B cell (primary cell): ENCODE results near the gene WDR1. TPM values are rescaled to one million over a fixed set of nuclear protein-coding genes. Genes with fewer than 3 reads are reported as not detected.

Experiments used
- ATAC-seq: fragments of 200-7000 bp; cut with Tn5 transposase; one replicate; pipeline ENCODE4 v1.10.0; 2021; ENCODE audit warnings: low read depth, mild to moderate bottlenecking, moderate number of reproducible peaks, moderate library complexity
- CTCF ChIA-PET: fragments of 350-600 bp; sonication (Branson Sonifier 250); formaldehyde crosslinking; loops from one replicate; lab custom pipeline; 2021; ENCODE audit warnings: antibody characterized with exemption, inconsistent platforms; lab: Charles Lee
- POLR2A ChIA-PET: fragments of 350-600 bp; sonication (Branson Sonifier 250); formaldehyde crosslinking; loops from one replicate; lab custom pipeline; 2021; ENCODE audit warnings: antibody characterized with exemption; lab: Charles Lee
- DNase-seq: peaks from one replicate; pipeline ENCODE4 v3.0.0; 2013
- H2AFZ ChIP-seq: 2 replicates; pipeline ENCODE4 v1.6.1; 2012; ENCODE audit warnings: mild to moderate bottlenecking, low read depth, low read length; ENCODE audit not compliant: insufficient read depth, poor library complexity, severe bottlenecking
- H3K27ac ChIP-seq, 2 donors: 1 replicate in 1 of 2; 2 replicates in 1 of 2; pipeline ENCODE4 v1.5.1; 2012 to 2013; ENCODE audit warnings: low read length in 2 of 2, mild to moderate bottlenecking in 2 of 2, moderate library complexity in 1 of 2
- H3K27me3 ChIP-seq, 4 experiments: fragments of 200-600 bp in 1 of 4; sonication (generic) in 1 of 4; replicated peaks in 1 of 4; 1 replicate in 2 of 4; 2 replicates in 2 of 4; pipeline versions ENCODE4 v1.6.1 to v1.7.0; 2013 to 2016; ENCODE audit warnings: low read length in 3 of 4, mild to moderate bottlenecking in 2 of 4, mixed read lengths in 1 of 4, moderate library complexity in 1 of 4; ENCODE audit not compliant: insufficient read depth in 4 of 4, control insufficient read depth in 3 of 4; ENCODE audit errors: control extremely low read depth in 1 of 4
- H3K36me3 ChIP-seq, 2 experiments: replicated peaks in 1 of 2; 1 replicate in 1 of 2; 2 replicates in 1 of 2; pipeline versions ENCODE4 v1.6.1 to v1.7.1; 2013; ENCODE audit warnings: low read length in 1 of 2; ENCODE audit not compliant: insufficient read depth in 2 of 2, control insufficient read depth in 1 of 2; ENCODE audit errors: control extremely low read depth in 1 of 2, extremely low read depth in 1 of 2
- H3K4me1 ChIP-seq, 2 donors: fragments of 200-600 bp in 1 of 2; sonication (generic) in 1 of 2; 1 replicate in 1 of 2; 2 replicates in 1 of 2; pipeline versions ENCODE4 v1.5.1 to v1.6.1; 2013 to 2017; ENCODE audit warnings: low read length in 2 of 2; ENCODE audit not compliant: control insufficient read depth in 2 of 2, insufficient read depth in 2 of 2
- H3K4me2 ChIP-seq: replicated peaks from 2 replicates; pipeline ENCODE3; 2012; ENCODE audit warnings: mild to moderate bottlenecking, low read depth, low read length; ENCODE audit not compliant: poor library complexity, severe bottlenecking
- H3K4me3 ChIP-seq, 5 experiments: fragments of 200-600 bp in 1 of 5; sonication (generic) in 1 of 5; 1 replicate in 3 of 5; 2 replicates in 2 of 5; pipeline versions ENCODE4 v1.5.1 to v1.7.0; 2011 to 2016; ENCODE audit warnings: low read length in 4 of 5, mild to moderate bottlenecking in 4 of 5, low read depth in 2 of 5, control low read depth in 1 of 5, moderate library complexity in 1 of 5; ENCODE audit not compliant: insufficient read depth in 1 of 5; ENCODE audit errors: control extremely low read depth in 1 of 5, extremely low read depth in 1 of 5
- H3K79me2 ChIP-seq: fragments of 200-600 bp; sonication (generic); one replicate; pipeline ENCODE4 v1.6.0; 2016; ENCODE audit warnings: low read length; ENCODE audit not compliant: control insufficient read depth, insufficient read depth
- H3K9ac ChIP-seq: fragments of 200-600 bp; sonication (generic); 2 replicates; pipeline ENCODE4 v1.6.1; 2017; ENCODE audit warnings: mild to moderate bottlenecking, low read length, moderate library complexity
- H3K9me3 ChIP-seq, 3 donors: one replicate each; pipeline versions ENCODE4 v1.6.1 to v1.7.1; 2013; ENCODE audit warnings: low read length in 2 of 3; ENCODE audit not compliant: control insufficient read depth in 2 of 3, insufficient read depth in 1 of 3; ENCODE audit errors: control extremely low read depth in 1 of 3
- H4K20me1 ChIP-seq: 2 replicates; pipeline ENCODE4 v1.6.0; 2012; ENCODE audit warnings: mild to moderate bottlenecking, low read length; ENCODE audit not compliant: insufficient read depth, control insufficient read depth, poor library complexity, severe bottlenecking
- H3K27ac Mint-ChIP-seq: one replicate; pipeline ENCODE4 v1.8.0; 2021; ENCODE audit warnings: mixed read lengths
- H3K27me3 Mint-ChIP-seq: one replicate; pipeline ENCODE4 v1.8.0; 2021; ENCODE audit warnings: mixed read lengths
- H3K4me1 Mint-ChIP-seq: one replicate; pipeline ENCODE4 v1.8.0; 2021; ENCODE audit warnings: mixed read lengths
- H3K4me3 Mint-ChIP-seq: one replicate; pipeline ENCODE4 v1.8.0; 2021; ENCODE audit warnings: mixed read lengths
- H3K9me3 Mint-ChIP-seq: one replicate; pipeline ENCODE4 v1.8.0; 2022; ENCODE audit warnings: mixed read lengths; ENCODE audit not compliant: insufficient read depth
- CTCF ChIP-seq: fragments of 200-600 bp; IDR thresholded peaks from one replicate; pipeline ENCODE4 v1.8.0; 2022; ENCODE audit warnings: antibody characterized with exemption, mild to moderate bottlenecking
- EZH2 ChIP-seq: IDR thresholded peaks from 2 replicates; pipeline ENCODE4 v1.6.1; 2012; ENCODE audit warnings: borderline replicate concordance, low read depth, mild to moderate bottlenecking, moderate library complexity, low read length; ENCODE audit not compliant: insufficient read depth, poor library complexity, severe bottlenecking
- WGBS: methylation state at CpG from one replicate; pipeline ENCODE4 v1.1.5; 2013; ENCODE audit warnings: missing lambda C conversion rate; ENCODE audit not compliant: insufficient coverage; 5-methylcytosine and 5-hydroxymethylcytosine counted together
- intact Hi-C: fragments of 100-400 bp; cut with micrococcal nuclease; formaldehyde crosslinking; loops from one replicate; pipeline ENCODE4 v1.10.0; 2022
- polyA plus RNA-seq: library from polyadenylated mRNA; depleted of rRNA; stranded (reverse); fragments of >200 nt; gene quantifications from 2 replicates; pipeline ENCODE4 v1.2.3, GENCODE V29; 2012
- total RNA-seq, 2 donors: library from RNA; stranded (reverse); fragments of 120-200 nt in 1 of 2; gene quantifications; 1 replicate in 1 of 2; 2 replicates in 1 of 2; pipeline versions ENCODE4 v1.2.3 to v1.2.4, GENCODE V29; 2013 to 2022

Gene WDR1
- total and polyA plus RNA-seq, 2 donors (not counting 1 experiment from before 2014, with no cell fraction given), result 134 to 217 TPM

GRCh38 chr4:10118048-10119004 is 1.7 kb upstream of the WDR1 start:
- Histone ChIP-seq H3K79me2 (peaks cover 33% of the 10 kb centered on the region), H3K4me1 (peaks cover 27 to 43% of the 10 kb centered on the region in 2 donors), H3K27me3 (no peaks in the 10 kb centered on the region), H3K4me2 (peak overlapping the region; percentile 85), H3K36me3 (peaks cover 0 to 22% of the 10 kb centered on the region in 2 experiments), H3K9me3 (no peaks in the 10 kb centered on the region), H2AFZ (no peak overlapping the region), H3K9ac (peak overlapping the region; percentile 88), H4K20me1 (peaks cover 27% of the 10 kb centered on the region), H3K4me3 (peak overlapping the region in 4 of 5 experiments; percentile 74 to 90 (median 80)), H3K27ac (peak overlapping the region; percentile 98)
- Mint-ChIP-seq H3K27me3 (peaks cover 7% of the 10 kb centered on the region), H3K27ac (peak overlapping the region; percentile 96), H3K9me3 (no peaks in the 10 kb centered on the region), H3K4me1 (peaks cover 48% of the 10 kb centered on the region), H3K4me3 (peak overlapping the region; percentile 90)
- intact Hi-C loops, result loop anchor here (5.0 kb wide), 1 partner anchor 1354 kb away; no protein-coding TSS in a partner anchor
- ATAC-seq (no peak), DNase-seq (peak; percentile 43)
- WGBS, result 71% methylated on average over 17 of the region's 21 CpGs
- TF ChIP-seq EZH2, result no peak
- no peak for TF ChIP-seq CTCF
- ChIA-PET POLR2A (interaction anchor here (0.6 to 2.6 kb wide), 6 partner anchors 11 to 343 kb away, joined by 3 to 14 read pairs (median 6); partner anchors contain the start of gene ZNF518B), CTCF (interaction anchor here (0.7 to 3.4 kb wide), 10 partner anchors 33 to 980 kb away, joined by 3 to 14 read pairs (median 4); no protein-coding TSS in a partner anchor)
